ENCODE results near the gene KIF26A.
"Not testable (repeated sequence)": the region's sequence is repeated elsewhere in the genome, so short reads cannot be mapped to it uniquely, and the experiment has no call there.

KIF26A gene

GRCh38 chr14:104151566-104152245 is 13.3 kb downstream of the KIF26A start:
- no peak for DNase-seq (ENCODE audit: insufficient read length, low spot score)
- TF ChIP-seq POLR2A (IDR thresholded peaks at IDR 0.05; ENCODE audit: low read depth, low read length): no peak
- FAIRE-seq: no peak

- no peak for TF ChIP-seq POLR2A (IDR thresholded peaks at IDR 0.05; ENCODE audit: low read depth, low read length)
- FAIRE-seq (no peak), DNase-seq (ENCODE audit: insufficient read length, low spot score) (no peak)
Observed at GRCh38 chr14:104152246-104152575, 13.8 kb downstream of the KIF26A start.

GRCh38 chr14:104152686-104153393 is 14.5 kb downstream of the KIF26A start:
- FAIRE-seq: no peak

GRCh38 chr14:104153394-104153755 is 15.0 kb downstream of the KIF26A start:
- not testable (repeated sequence) for DNase-seq (ENCODE audit: insufficient read length, low spot score); FAIRE-seq

More at GRCh38 chr14:104152686-104153393, 14.5 kb downstream of the KIF26A start:
- no peak for TF ChIP-seq POLR2A (IDR thresholded peaks at IDR 0.05; ENCODE audit: low read depth, low read length)
- no peak for DNase-seq (ENCODE audit: insufficient read length, low spot score)

GRCh38 chr14:104154246-104154645 is 15.9 kb downstream of the KIF26A start:
- DNase-seq (ENCODE audit: insufficient read length, low spot score) (no peak), FAIRE-seq (no peak)

GRCh38 chr14:104155513-104155912 is 17.1 kb downstream of the KIF26A start:
- FAIRE-seq (no peak), DNase-seq (ENCODE audit: insufficient read length, low spot score) (no peak)
- TF ChIP-seq POLR2A (IDR thresholded peaks at IDR 0.05; ENCODE audit: low read depth, low read length): no peak

More at GRCh38 chr14:104154246-104154645, 15.9 kb downstream of the KIF26A start:
- TF ChIP-seq POLR2A (IDR thresholded peaks at IDR 0.05; ENCODE audit: low read depth, low read length): no peak

GRCh38 chr14:104156142-104156541 is 17.8 kb downstream of the KIF26A start:
- no peak for TF ChIP-seq POLR2A (IDR thresholded peaks at IDR 0.05; ENCODE audit: low read depth, low read length)
- DNase-seq (ENCODE audit: insufficient read length, low spot score) (no peak), FAIRE-seq (no peak)

GRCh38 chr14:104157016-104157928 is 18.9 kb downstream of the KIF26A start:
- no peak for DNase-seq (ENCODE audit: insufficient read length, low spot score)
- no peak for FAIRE-seq
- no peak for TF ChIP-seq POLR2A (IDR thresholded peaks at IDR 0.05; ENCODE audit: low read depth, low read length)

- TF ChIP-seq POLR2A (IDR thresholded peaks at IDR 0.05; ENCODE audit: low read depth, low read length): no peak
Observed at GRCh38 chr14:104158827-104159798, 20.7 kb downstream of the KIF26A start.

GRCh38 chr14:104159990-104160389 is 21.6 kb downstream of the KIF26A start:
- DNase-seq (ENCODE audit: insufficient read length, low spot score) (no peak), FAIRE-seq (no peak)
- no peak for TF ChIP-seq POLR2A (IDR thresholded peaks at IDR 0.05; ENCODE audit: low read depth, low read length)

More at GRCh38 chr14:104158827-104159798, 20.7 kb downstream of the KIF26A start:
- FAIRE-seq (no peak), DNase-seq (ENCODE audit: insufficient read length, low spot score) (no peak)

- no peak for TF ChIP-seq POLR2A (IDR thresholded peaks at IDR 0.05; ENCODE audit: low read depth, low read length)
- no peak for FAIRE-seq
- DNase-seq (ENCODE audit: insufficient read length, low spot score): no peak
Observed at GRCh38 chr14:104161602-104162367, 23.4 kb downstream of the KIF26A start.

- FAIRE-seq (no peak), DNase-seq (ENCODE audit: insufficient read length, low spot score) (no peak)
- no peak for TF ChIP-seq POLR2A (IDR thresholded peaks at IDR 0.05; ENCODE audit: low read depth, low read length)
Observed at GRCh38 chr14:104162495-104162894, 24.1 kb downstream of the KIF26A start.

All from H54 (cell line).